ENCODE measurements around the gene CMYA5.

Gene CMYA5

GRCh38 chr5:79849061-79849460, 159.4 kb downstream of the CMYA5 start:
- DNase-seq (ENCODE audit: extremely low spot score), result no peak
- ChIA-PET POLR2A (no interaction called here), CTCF (interaction anchor here (1.0 to 1.4 kb wide), 2 partner anchors 8 to 234 kb away, joined by 3 to 6 read pairs; no protein-coding TSS in a partner anchor)
- TF ChIP-seq, protein P1, sequence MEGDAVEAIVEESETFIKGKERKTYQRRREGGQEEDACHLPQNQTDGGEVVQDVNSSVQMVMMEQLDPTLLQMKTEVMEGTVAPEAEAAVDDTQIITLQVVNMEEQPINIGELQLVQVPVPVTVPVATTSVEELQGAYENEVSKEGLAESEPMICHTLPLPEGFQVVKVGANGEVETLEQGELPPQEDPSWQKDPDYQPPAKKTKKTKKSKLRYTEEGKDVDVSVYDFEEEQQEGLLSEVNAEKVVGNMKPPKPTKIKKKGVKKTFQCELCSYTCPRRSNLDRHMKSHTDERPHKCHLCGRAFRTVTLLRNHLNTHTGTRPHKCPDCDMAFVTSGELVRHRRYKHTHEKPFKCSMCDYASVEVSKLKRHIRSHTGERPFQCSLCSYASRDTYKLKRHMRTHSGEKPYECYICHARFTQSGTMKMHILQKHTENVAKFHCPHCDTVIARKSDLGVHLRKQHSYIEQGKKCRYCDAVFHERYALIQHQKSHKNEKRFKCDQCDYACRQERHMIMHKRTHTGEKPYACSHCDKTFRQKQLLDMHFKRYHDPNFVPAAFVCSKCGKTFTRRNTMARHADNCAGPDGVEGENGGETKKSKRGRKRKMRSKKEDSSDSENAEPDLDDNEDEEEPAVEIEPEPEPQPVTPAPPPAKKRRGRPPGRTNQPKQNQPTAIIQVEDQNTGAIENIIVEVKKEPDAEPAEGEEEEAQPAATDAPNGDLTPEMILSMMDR (IDR thresholded peaks at IDR 0.05; ENCODE audit: control extremely low read depth, extremely low read depth, low read depth, missing control alignments), result no peak

Measured in GM10248 (cell line).